Hepatocyte (in vitro differentiated cells): ENCODE results near the gene NBPF8.
"Not testable (repeated sequence)": the region's sequence is repeated elsewhere in the genome, so short reads cannot be mapped to it uniquely, and the experiment has no call there.

Source experiments
- EZH2 ChIP-seq: fragments of 200-600 bp; sonication (generic); IDR thresholded peaks from 2 replicates; pipeline ENCODE4 v1.6.1; 2016; ENCODE audit warnings: antibody characterized with exemption, mild to moderate bottlenecking, borderline replicate concordance
- EZH2phosphoT487 ChIP-seq: fragments of 200-600 bp; sonication (generic); IDR thresholded peaks from one replicate; pipeline ENCODE4 v1.6.1; 2018; ENCODE audit warnings: antibody characterized with exemption, mild to moderate bottlenecking, low read depth, moderate library complexity; ENCODE audit not compliant: unreplicated experiment, severe bottlenecking
- TF ChIP-seq, protein P1 (sequence below): fragments of 200-600 bp; sonication (generic); IDR thresholded peaks from 2 replicates; pipeline ENCODE4 v1.5.1; 2016; ENCODE audit warnings: antibody characterized with exemption, mild to moderate bottlenecking; ENCODE audit not compliant: poor library complexity

DNA sequence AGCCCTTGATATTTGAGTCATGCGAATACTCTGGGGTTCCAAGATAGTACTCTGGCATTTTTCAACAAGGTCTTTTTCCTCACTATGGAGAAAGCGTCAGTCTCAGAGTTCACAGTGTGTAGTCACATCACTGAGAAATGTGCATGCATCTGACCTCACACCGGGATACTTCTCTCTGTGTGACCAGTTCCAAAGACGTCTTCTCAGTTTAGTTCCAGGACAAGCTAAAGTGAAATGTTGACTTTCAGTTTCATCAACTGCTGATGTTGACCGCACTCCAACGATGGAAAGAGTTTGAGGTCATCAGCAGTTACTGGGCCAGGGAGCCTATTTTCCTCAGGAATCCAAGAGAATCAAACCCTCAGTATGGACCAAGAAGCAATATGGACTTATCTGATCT, 47.1 kb upstream of the NBPF8 start:
- TF ChIP-seq, protein P1, sequence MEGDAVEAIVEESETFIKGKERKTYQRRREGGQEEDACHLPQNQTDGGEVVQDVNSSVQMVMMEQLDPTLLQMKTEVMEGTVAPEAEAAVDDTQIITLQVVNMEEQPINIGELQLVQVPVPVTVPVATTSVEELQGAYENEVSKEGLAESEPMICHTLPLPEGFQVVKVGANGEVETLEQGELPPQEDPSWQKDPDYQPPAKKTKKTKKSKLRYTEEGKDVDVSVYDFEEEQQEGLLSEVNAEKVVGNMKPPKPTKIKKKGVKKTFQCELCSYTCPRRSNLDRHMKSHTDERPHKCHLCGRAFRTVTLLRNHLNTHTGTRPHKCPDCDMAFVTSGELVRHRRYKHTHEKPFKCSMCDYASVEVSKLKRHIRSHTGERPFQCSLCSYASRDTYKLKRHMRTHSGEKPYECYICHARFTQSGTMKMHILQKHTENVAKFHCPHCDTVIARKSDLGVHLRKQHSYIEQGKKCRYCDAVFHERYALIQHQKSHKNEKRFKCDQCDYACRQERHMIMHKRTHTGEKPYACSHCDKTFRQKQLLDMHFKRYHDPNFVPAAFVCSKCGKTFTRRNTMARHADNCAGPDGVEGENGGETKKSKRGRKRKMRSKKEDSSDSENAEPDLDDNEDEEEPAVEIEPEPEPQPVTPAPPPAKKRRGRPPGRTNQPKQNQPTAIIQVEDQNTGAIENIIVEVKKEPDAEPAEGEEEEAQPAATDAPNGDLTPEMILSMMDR = not testable (repeated sequence)
- not testable (repeated sequence) for TF ChIP-seq EZH2, EZH2phosphoT487
